CD8-positive, alpha-beta memory T cell (primary cell): ENCODE results near the gene BRF1. TPM values are rescaled to one million over a fixed set of nuclear protein-coding genes. Genes with fewer than 3 reads are reported as not detected.

Source experiments
- polyA plus RNA-seq: library from polyadenylated mRNA; unstranded; fragments of 300-500 nt; fragmentation: Illumina TruSeq; gene quantifications from one replicate; pipeline ENCODE4 v1.2.3, GENCODE V29; 2021
- total RNA-seq, 2 experiments: library from RNA; stranded (reverse); gene quantifications; one replicate each; pipeline ENCODE4 v1.2.3, GENCODE V29; 2021

Gene BRF1
- total and polyA plus RNA-seq, 3 experiments from 2014 or later = 13.0 to 31.7 (median 29.4) TPM

Other genes with a start within 250 kb of the BRF1 start
- gene GPR132, start 235.6 kb downstream of the BRF1 start, total RNA-seq = 10 to 100 TPM; 51.3 to 52.0 TPM
- 34.9 TPM for gene GPR132, start 235.6 kb downstream of the BRF1 start, polyA plus RNA-seq
- gene JAG2, start 132.2 kb downstream of the BRF1 start, total RNA-seq = 1 to 10 TPM in 1 of 2 experiments, under 1 TPM in 1; 0.37 to 1.2 TPM
- 0.15 TPM for gene JAG2, start 132.2 kb downstream of the BRF1 start, polyA plus RNA-seq
- 1 to 10 TPM; 6.7 to 6.9 TPM for gene NUDT14, start 119.7 kb downstream of the BRF1 start, total RNA-seq
- 12.4 TPM for gene NUDT14, start 119.7 kb downstream of the BRF1 start, polyA plus RNA-seq
- gene BTBD6, start 52.5 kb downstream of the BRF1 start, total RNA-seq = 10 to 100 TPM; 54.1 to 55.0 TPM
- gene BTBD6, start 52.5 kb downstream of the BRF1 start, polyA plus RNA-seq = 16.2 TPM
- 10 to 100 TPM; 31.0 to 32.9 TPM for gene PACS2, start 13.7 kb upstream of the BRF1 start, total RNA-seq
- 6.5 TPM for gene PACS2, start 13.7 kb upstream of the BRF1 start, polyA plus RNA-seq
- gene TEX22, start 97.5 kb upstream of the BRF1 start, total RNA-seq = 1 to 10 TPM; 1.4 to 2.9 TPM
- 0.08 TPM for gene TEX22, start 97.5 kb upstream of the BRF1 start, polyA plus RNA-seq
- gene MTA1, start 118.8 kb upstream of the BRF1 start, total RNA-seq = 100 to 1,000 TPM; 124 to 129 TPM
- 6.1 TPM for gene MTA1, start 118.8 kb upstream of the BRF1 start, polyA plus RNA-seq
- 1 to 10 TPM; 2.7 to 4.5 TPM for gene CRIP2, start 173.8 kb upstream of the BRF1 start, total RNA-seq
- gene CRIP2, start 173.8 kb upstream of the BRF1 start, polyA plus RNA-seq = 31.5 TPM
- gene CRIP1, start 185.9 kb upstream of the BRF1 start, total RNA-seq = 100 to 1,000 TPM; 463 to 468 TPM
- gene CRIP1, start 185.9 kb upstream of the BRF1 start, polyA plus RNA-seq = 1,031 TPM
- gene TEDC1, start 190.2 kb upstream of the BRF1 start, total RNA-seq = 10 to 100 TPM; 52.1 to 56.5 TPM
- 14.7 TPM for gene TEDC1, start 190.2 kb upstream of the BRF1 start, polyA plus RNA-seq
- 10 to 100 TPM; 14.2 to 17.1 TPM for gene TMEM121, start 225.6 kb upstream of the BRF1 start, total RNA-seq
- gene TMEM121, start 225.6 kb upstream of the BRF1 start, polyA plus RNA-seq = 3.8 TPM